GM18499 (cell line): ENCODE data around the gene APEX1.

Experiments
- ATAC-seq: cut with Tn5 transposase; IDR thresholded peaks from one replicate; pipeline ENCODE4 v1.9.1; 2021; ENCODE audit warnings: moderate number of reproducible peaks; ENCODE audit not compliant: insufficient read depth, unreplicated experiment

The APEX1 gene

GRCh38 chr14:20469890-20470602, 15.0 kb downstream of the APEX1 start:
- no peak for ATAC-seq

GRCh38 chr14:20470603-20470901, 15.5 kb downstream of the APEX1 start:
- no peak for ATAC-seq

GRCh38 chr14:20472536-20473169, 17.6 kb downstream of the APEX1 start:
- ATAC-seq = no peak

GRCh38 chr14:20476776-20477175, 21.8 kb downstream of the APEX1 start:
- ATAC-seq = no peak

- ATAC-seq = no peak
Measured at GRCh38 chr14:20477211-20477876, 22.3 kb downstream of the APEX1 start.

- no peak for ATAC-seq
Measured at GRCh38 chr14:20478894-20479293, 23.9 kb downstream of the APEX1 start.

- no peak for ATAC-seq
Measured at GRCh38 chr14:20482382-20482781, 27.4 kb downstream of the APEX1 start.

- no peak for ATAC-seq
Measured at GRCh38 chr14:20485900-20486299, 30.9 kb downstream of the APEX1 start.

GRCh38 chr14:20486684-20487395, 31.8 kb downstream of the APEX1 start:
- ATAC-seq = no peak

GRCh38 chr14:20487396-20487725, 32.3 kb downstream of the APEX1 start:
- ATAC-seq = no peak

GRCh38 chr14:20489093-20489994, 34.3 kb downstream of the APEX1 start:
- no peak for ATAC-seq

GRCh38 chr14:20490563-20490962, 35.5 kb downstream of the APEX1 start:
- ATAC-seq = no peak

GRCh38 chr14:20492486-20492885, 37.5 kb downstream of the APEX1 start:
- ATAC-seq = no peak

- no peak for ATAC-seq
Measured at GRCh38 chr14:20493634-20494033, 38.6 kb downstream of the APEX1 start.

- ATAC-seq = no peak
Measured at GRCh38 chr14:20494935-20495766, 40.1 kb downstream of the APEX1 start.

- no peak for ATAC-seq
Measured at GRCh38 chr14:20498622-20499021, 43.6 kb downstream of the APEX1 start.

GRCh38 chr14:20499108-20499507, 44.1 kb downstream of the APEX1 start:
- no peak for ATAC-seq

GRCh38 chr14:20499881-20500280, 44.9 kb downstream of the APEX1 start:
- ATAC-seq = no peak

GRCh38 chr14:20501346-20501745, 46.3 kb downstream of the APEX1 start:
- no peak for ATAC-seq
